Superior temporal gyrus (tissue), 1 donor: ENCODE measurements around the gene ITGB2.

Experiments used
- DNase-seq: peaks from one replicate; pipeline ENCODE4 v3.0.0-alpha.2; 2016; ENCODE audit errors: extremely low spot score

ITGB2 gene

DNA sequence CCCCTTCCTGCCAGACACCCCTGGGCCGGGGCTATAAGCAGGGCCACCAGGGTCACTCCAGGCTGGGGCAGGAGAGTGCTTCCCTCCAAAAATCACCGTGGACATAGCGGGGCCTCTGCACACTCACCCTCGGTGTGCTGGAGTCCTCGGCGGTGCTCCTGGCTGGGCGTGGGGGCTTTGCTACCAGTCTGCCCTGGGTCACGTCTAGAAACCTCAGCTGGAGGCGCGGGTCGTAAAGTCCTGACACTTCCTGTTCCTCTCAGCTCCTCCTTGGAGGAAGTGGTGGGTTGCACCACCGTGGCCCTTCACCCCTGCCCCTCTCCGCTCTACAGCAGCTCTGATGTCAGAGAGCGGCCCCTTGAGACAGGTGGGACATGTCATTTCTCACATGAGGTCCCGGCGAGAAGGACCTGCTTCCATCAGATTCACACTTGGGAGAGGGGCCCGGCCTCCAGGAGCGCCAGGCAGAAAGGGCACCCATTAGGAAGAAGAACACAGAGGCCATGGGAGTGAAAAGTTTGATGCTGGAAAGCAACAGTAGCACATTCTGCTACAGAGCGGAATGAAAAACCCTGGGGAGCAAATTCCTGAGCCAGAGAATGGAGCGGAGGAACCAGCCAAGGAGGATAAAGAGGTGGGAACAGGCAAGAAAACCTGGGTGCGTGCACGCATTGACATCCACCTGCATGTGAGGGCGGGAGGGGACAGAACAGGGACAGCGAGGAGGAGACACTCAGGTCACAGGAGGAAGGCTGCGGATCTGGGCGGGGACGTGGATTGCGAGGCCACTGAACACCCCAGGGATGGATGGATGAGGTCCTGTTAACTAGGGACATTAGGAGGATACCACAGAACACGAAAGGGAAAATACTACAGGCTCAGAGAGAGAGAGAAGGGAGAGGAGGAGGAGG is at the start of gene ITGB2:
TSS of gene ITGB2 (minus strand) at position 206 of the 911 bp plus-strand sequence. CDS start 10,117 bp downstream, outside the sequence.
- DNase-seq = no peak

DNA sequence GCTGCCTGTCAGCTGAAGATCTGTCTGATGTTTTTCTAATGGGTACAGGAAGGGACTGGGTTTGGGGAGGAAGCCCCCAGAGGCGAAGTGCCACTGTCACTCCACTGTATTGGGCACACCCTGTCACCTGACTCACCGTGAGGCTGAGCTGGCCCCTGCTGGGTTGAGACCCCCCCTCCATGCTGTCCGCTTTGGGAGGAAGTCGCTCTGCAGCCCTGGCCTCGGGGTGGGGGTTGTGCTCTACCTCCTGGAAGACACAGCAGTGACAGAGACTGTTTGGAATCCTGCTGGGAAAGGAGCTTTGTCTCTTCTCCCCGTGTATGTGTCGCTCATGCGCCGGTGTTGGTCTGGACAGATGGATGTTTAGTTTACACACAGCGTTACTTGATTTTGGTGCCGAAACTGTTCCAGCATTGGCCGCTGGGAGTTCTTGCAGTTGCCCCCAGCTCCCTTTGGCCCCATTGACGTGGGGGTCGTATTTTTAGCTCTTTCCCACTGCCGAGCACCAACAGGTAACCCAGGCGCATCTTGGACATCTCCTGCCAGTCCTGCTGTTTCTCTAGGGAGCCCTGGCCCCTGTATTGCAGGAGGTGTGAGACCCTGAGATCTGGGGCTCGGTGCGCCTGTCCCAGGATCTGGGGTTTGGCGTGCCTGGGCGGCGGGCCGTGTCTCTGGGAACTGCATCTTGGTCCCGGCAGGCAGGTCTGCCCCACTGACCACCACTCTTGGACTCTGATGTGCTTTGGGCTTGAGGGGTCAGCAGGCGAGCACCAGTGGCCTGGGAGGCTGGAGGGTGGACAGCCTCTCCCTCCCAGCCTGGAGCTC is 49.4 kb upstream of the ITGB2 start:
- DNase-seq = no peak

DNA sequence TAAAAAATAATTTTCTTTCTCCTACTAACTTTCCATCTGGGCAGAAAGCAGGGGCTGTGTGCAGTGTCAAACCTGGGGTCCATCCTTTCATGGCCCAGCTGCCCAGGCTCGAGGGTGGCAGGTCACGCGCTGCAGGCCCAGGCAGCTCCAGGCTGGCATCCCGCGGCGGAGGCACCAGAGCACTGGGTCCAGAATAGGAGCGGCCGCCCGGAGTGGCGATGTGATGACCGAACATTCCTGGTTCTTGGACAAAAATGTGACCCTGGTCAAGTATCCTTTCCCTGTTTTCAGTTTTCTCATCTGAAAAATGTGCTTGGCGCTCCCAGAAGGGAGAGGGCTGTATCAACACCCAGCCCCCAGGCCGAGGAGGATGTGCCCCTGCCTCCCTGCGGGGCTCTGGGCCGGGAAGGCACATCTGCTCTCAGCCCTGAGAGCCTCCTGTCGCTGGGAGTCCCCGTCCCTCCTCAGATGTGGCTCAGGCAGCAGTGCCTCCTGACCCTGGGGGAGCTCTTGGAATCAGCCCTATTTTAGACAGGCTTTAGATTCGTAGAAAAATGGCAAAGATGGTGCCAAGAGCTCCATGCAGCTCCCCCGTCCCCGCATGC is 48.5 kb upstream of the ITGB2 start:
- no peak for DNase-seq

DNA sequence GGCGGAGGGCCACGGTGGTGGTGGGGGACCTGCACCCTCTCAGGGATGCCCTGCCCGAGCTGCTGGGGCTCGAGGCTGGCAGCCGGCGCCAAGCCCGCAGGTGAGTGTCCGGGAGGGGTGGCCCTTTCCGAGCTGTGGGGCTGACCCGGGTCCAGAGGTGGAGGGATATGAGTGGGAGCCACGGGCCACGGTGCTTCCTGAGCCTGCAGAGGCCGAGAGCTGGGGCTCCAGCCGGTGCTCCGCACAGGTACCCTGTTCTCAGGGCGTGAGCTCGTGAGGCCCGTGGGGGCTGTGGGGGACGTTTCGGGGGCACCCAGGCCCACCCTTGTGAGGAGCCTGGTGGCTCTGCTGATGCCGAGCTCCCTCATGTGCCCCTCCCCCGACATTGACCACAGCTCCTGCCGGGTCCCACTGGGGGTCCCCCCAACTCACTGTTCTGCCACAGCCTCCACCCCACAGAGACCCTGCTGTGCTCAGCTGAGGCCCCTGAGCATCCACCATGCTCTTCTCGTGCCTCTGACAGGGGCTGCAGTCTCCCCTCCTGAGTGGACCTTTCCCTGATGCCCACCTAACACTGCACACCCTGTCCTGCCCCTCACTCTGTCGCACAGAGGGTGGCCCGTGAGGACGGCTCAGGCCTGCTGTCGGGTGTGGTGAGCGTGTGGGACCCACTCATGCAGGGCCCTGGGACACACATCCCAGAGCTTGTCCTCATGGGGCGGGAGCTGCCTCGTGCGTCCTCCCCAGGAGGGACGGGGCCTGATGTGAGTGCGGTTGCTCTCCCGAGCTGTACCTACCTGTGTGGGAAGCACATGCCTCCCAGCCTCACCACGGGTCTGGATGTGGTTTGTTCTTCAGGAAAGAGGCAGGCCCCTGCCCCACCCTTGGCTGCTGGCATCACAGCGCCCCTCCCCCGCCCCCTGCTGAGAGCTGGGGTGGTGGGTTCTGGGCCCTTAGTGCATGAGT is 46.7 kb upstream of the ITGB2 start:
- DNase-seq = no peak

DNA sequence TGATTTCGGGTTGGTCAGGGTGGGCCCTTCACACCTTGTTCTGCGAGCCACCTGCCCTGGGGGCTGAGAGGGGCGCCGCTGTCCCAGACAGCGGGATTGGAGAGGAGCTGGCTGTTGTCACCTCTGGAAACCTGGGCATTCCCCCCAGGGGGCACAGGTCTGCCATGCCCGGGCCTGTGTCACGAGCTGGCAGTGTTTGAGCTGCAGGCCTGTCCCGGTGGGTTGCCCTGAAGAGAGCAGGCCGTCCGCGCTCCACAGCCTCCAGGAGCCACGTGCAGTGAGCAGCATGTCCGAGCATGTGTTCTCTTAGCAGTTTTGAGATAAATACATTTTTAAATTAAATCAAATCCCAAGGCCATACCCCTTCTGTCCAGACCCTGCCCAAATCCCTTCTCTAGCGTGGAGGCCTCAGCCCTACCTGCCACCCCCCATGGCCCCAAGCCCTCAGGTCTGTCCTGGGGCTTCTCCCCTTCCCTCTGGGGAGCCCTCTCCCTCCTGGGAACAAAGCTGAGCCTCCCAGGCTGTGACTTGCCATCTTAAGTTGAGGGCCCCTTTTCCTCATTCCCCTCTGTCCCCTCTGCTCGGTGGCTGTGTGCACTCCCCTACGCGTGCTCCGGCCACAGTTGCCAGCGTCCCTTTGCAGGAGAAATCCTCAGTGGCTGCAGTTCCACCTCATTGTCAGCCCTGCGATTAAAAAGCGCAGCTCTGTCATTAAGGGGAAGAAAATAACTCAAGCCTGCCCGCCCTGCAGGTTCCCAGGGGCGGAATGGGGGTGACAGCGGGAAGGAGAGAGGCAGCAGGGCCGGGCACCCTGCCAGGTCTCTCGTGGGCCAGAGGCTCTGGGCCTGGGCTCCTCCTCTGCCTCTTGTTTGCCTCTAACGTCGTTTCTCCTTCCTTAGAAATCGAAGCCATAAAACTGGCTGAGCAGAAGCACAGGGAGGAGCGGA is 45.7 kb upstream of the ITGB2 start:
- DNase-seq = no peak

DNA sequence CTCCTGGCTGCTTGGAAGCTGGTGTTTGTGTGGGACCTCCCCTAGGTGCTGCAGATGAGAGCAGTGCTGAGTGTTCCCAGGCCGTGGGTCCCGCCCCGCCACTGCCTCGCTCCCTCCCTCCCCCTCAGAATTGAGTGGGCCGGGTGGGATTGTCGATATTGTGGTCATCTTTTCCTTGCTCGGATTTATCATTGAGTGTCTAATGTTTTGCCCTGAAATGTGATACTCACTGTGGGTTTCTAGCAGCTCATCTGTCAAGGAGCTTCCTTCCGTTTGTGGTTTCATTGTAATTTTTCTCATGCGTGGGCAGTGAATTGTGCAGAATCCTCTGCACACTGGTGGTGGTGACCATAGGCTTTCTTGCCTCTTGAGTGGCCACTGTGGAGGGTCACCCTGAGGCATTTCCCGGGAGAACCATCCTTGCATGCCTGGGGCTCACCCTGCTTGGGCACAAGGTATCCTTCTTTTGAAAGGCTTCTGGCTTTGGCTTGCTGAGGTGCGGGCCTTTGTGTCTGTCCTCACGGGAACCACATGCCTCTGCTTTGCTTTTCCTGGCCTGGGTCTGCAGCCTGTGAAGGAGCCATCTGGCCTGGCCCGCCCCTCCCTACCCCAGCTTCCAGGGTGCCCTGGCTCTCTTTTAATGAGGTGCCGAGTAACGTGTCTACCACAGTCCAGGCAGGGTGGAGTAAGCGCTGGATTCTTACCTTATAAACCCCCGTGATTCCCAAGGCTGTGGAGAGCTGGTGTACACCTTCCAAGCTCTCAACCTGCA is 44.7 kb upstream of the ITGB2 start:
- DNase-seq = no peak

DNA sequence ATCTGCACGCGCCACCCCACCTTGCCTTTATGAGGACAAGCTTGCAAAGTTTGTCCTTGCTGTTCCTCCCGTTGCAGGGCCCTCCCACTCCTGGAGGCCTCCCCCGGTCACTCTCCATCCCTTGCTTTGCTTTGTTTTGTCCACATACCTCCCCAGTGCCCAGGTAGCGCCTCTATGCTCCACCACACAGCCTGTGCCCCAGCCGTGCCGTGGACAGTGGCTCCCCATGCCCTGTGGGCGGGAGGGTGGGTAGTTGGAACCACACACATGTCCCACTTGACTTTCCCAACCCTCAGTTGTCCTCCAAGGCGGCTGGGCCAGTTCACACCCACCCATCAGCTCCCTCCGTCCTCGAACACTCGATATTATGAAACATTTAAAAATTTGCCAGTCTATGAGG is 43.7 kb upstream of the ITGB2 start:
- DNase-seq = no peak

DNA sequence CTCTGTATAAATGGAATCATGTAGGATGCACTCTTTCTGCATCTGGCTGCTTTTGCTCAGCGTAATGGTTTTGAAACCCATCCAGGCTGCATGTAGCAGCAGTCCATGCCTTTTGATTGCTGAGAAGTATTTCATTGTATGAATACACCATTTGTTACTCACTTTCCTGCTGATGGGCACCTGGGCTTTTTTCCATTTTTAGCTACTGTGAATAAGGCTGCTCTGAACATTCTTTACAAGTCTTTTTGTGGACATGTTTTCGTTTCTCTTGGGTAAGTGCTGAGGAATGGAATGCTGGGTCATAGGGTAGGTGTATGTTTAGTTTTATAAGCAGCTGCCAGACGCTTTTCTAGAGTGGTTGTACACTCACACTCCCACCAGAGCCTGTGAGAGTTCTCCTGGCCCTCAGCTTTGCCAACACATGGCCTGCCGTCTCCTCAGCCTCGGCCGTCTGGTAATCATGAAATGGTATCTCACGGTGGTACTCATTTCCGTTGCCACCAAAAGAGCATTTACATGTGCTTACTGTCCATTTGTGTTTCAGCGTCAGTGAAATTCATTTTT is 41.8 kb upstream of the ITGB2 start:
- DNase-seq = peak; percentile 15

DNA sequence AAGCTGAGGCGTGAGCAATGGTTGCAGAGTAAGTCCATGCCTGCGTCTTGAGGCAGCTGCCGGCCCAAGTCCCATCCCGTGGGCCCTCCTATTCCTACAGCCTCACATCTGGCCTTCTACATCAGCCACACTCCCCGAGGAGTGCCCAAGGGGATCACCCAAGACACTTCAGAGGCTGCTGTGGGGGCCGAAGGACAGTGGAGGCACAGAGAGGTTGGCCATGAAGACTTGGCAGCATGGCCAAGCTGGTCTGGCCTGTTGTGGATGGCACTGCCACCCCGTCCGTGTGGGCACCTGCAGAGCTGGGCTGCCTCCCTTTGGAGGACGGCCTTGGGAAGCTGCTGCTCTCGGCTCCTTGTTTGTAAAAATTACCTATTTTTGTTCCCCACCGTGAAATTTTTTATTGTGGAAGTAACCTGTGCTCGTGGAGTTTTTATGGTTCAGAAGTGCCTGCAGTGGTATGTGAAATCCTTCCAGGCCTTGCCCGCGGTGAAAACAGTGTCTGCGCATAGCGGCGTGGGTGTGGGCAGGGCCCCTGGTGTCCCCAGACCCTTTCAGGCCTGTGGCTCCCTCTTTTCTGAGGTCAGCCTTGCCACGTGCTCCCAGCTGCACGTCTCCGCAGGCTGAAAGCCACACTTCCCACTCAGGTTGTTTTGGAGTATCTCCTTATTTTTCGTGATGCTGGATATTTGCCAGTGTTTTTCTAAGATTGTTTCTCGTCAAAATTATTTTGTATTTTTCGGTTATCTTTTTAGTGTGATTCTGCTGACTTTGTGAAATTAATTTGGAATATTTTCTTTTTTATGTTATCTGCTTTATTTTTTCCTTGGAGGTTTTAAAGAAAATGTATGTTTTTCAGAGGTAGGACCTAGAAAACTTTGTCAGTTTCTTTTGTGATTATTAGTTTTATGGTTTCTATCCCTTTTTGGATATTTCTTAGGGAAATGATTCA is 39.7 kb upstream of the ITGB2 start:
- DNase-seq = no peak

DNA sequence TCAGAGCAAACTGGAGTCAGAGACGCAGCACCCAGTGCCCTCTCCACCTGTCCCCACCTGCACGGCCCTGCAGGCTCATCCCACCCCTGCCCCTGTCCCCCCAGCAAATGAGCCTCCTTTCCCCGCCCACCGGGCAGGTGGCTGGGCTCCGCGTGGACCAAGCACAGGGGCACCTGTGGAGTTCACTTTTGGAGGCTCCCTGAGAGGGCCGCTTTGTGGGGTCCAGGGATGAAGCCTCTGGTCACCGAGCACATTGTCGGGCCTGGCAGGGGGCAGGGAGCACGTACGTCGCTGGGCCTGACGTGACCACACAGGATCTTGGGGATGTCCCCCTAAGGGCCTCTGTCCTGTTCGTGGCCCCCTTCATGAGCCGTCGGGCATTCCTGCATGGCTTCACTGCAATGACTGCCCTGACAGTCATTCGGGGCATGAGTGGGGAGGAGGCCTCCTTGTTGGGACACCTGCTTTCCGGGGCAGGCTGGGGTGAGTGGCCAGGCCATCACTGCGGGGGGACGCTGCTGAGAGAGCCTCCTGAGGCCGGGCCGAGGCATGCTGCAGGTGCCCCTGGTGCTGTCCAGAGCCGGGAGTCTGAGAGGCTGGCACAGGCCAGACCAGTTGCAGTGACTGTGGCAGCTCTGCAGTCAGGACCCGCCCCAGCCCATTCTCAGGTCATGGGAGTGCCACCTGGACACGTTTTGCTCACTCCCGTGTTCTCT is 38.8 kb upstream of the ITGB2 start:
- no peak for DNase-seq

DNA sequence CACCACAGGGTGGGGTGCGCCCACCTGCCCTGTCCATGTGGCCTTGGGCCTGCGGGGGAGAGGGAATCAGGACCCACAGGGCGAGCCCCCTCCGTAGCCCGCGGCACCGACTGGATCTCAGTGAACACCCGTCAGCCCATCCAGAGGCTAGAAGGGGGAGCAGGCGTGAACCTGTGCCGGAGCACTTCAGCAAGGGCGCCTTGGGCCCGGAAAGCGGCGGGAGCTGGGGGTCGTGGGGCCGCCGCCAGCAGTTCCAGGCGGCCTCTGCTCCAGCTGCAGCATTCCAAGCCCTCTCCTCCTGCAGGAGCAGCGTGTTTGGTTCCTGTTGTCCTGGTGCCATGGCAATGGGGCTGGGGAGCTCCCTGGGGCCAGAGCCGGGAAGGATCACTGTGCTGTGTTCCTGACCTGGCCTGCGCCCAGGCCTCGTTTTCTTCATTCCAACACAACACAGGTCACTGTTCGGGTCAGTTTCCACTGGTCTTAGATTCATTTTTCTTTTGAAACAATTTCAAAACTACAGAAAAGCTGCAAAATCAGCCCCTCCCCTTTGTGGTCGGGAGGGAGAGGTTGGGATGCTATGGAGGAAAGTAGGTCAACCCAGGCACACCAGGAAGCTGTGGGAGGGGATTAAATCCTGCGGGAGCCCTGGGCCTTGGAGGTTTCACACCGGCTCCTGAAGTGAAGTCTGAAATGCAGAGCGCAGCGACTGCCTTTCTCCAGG is 37.9 kb upstream of the ITGB2 start:
- DNase-seq = no peak

DNA sequence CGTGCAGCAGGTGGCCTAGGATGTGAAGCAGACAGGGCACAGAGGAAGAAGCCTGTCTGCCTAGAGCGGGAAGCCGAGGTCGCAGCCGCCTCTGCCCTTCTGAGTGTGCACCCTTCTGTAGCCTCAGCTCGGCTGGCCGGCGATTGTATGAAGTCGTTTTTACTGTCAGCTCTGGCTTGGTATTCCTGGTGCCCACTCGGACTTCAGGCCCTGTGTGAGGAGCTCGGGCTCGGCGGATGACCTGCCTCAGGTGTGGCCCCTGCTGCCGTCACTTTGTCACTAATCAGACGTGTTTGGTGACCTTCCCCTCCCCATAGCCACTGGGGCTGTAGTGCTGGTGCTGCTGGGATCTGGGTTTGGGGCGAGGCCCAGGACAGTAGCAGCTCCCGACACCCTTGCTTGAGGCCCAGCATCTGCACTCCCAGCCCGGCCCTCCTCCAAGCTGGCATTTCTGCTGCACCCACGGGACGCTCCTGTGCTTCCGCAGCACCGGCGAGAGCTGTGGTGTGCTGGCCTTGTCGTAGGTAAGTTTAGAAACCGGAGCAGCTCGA is 37.3 kb upstream of the ITGB2 start:
- DNase-seq = no peak

DNA sequence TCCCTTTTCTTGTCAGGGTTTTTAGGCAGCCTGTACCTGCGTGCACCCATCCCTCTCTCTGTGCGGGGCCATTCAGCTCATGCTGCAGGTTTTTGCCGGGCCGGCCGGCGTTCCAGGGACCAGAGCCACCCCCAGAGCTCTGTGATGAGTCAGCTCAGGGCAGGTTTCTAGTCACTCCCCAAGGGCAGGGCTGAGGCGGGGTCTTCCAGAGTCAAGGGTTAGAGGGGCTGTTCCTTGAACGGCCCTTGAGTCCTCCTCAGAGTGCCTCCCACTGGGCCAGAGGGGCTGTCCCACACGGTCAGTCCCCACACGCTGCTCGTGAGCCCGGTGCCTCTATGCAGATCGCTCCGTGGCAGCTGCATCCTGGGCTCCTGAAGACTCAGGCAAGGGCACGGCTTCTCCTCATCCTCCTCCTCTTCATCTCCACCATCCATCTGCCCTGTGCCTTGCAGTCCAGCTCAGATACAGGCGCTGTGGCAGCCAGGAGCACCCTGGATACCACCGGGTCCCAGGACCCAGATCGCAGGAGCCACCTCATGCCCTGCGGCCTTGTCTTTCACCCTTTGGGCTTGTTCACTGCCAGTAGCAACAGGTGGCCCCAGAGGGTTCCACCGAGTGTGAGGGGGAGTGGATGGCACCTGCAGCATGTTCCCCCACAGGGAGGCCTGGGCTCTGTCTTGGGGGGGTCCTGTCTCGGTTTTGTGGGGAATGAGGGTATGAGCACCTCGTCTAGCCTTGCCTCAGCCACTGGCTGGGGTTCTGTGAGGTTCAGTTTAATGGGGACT is 36.5 kb upstream of the ITGB2 start:
- DNase-seq = no peak

DNA sequence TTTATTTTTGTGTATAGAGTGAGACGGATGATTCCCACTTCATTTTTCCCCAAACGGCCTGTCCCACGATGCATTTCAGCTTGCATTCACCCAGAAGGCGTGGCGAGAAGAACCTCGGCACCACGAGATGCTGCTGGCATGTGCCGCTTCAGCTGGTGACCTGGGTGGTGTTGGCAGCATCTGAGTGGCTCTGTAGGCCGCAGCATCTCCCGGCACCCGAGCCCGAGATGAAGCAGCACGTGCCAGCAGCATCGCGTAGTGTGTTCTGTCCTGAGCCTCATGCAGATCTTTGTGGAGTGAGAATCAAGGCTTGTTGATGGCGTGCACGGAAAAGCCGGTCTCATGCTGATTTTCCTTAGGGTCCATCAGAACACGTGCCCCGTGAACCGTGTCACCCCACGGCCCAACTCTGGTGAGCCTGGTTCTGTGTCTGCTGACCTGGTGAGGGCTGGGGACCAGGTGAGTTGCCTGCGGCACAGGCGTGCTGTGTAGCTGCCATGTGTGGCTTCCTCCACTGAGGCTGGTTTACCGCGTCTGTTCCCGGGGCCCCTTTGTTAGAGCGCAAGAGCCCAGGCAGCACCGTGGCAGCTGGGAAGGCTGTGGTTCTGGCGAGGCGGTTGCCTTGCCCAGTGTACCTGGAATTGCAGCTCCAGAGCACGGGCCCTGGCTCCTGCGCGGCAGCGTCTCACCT is 35.8 kb upstream of the ITGB2 start:
- DNase-seq = no peak

DNA sequence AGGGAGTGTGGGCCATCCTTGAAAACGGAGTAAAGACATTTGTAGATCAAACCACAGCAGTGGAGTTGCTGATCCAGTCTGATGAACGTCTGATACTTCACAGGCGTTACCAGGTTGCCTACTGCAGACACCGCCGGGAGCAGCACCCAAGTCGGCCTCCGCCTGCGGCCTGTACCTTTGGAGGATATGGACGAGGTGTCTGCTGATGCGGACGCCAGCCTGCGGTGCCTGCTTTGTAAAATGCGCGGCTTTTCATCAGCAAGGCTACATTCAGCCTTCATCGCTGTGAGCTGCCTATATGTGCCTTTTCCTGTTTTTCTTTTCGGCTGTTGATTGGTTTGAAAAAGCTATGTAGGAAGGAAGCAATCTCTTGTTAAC is 35.1 kb upstream of the ITGB2 start:
- no peak for DNase-seq
